Measurements from ENCODE around the gene NDFIP1. TPM values are rescaled to one million over a fixed set of nuclear protein-coding genes. Genes with fewer than 3 reads are reported as not detected.

The NDFIP1 gene
- total RNA-seq, 5 donors from 2014 or later (not counting 1 experiment from before 2014, with no cell fraction given): 76.3 to 194 (median 90.8) TPM

DNA sequence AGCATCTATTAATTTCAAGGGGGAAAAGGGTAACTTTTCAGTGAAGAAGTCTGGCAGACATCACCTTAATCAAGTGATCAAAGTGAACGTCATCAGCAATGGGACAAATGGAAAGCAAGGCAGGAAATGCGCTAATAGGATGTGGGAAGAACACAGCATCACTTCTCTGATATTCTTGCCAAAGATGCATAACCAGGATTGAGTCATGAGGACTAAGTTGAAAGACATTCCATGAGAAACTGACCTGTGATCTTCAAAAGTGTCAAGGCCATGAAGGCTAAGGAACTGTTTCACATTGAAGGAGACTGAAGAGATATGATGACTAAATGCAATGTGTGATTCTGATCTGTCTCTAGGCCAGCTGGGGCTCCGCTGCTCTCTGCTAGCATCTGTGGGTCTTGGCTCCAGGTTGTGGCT is 92.9 kb downstream of the NDFIP1 start:
- ATAC-seq (replicated peaks in 1 of 4): no peak
- no peaks in the 10 kb centered on the region for H3K9me3 Mint-ChIP-seq
- CTCF ChIA-PET: no interaction called here

DNA sequence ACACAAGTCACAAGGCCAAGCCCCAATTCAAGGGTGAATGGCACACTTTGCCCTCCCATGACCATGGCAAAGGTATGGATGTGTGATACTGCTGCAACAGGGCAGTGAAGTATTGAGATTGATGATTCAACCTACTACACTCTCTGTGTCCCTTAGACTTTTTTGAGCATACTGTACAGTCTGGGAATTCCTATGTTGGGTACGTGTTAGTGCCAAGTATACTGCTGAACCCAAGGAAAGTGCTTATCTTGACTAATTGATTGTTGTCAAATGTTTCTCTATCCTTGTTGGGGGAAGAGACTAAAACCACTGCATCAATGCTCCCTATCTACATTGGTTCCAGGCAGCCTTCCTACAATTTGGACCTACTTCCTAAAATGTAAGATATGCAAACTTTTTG is 93.7 kb downstream of the NDFIP1 start:
- ATAC-seq (replicated peaks in 1 of 4) (no peak), DNase-seq (no peak)
- Mint-ChIP-seq H3K9me3 (no peaks in the 10 kb centered on the region), H3K36me3 (no peaks in the 10 kb centered on the region), H3K27ac (no peak overlapping the region), H3K4me3 (no peak overlapping the region), H3K4me1 (peaks cover 0 to 6% (median 0%) of the 10 kb centered on the region in 3 donors), H3K27me3 (peaks cover 0 to 8% of the 10 kb centered on the region in 2 donors)
- no peaks in the 10 kb centered on the region for H3K36me3 ChIP-seq (ENCODE audit: control insufficient read depth in 2 of 2, extremely low read depth in 1 of 2, insufficient read depth in 1 of 2, low read length in 1 of 2)
- WGBS (ENCODE audit: insufficient coverage): no CpG with 5 or more reads among the region's 1 CpG
- H3K27ac ChIP-seq (ENCODE audit: low read length): no peak overlapping the region
- H3K4me1 ChIP-seq (ENCODE audit: control insufficient read depth in 1 of 2, extremely low read depth in 1 of 2, insufficient read depth in 2 of 2, low read length in 2 of 2): no peaks in the 10 kb centered on the region
- no peak overlapping the region for H3K4me3 ChIP-seq (ENCODE audit: control insufficient read depth in 1 of 2, extremely low read depth in 1 of 2, low read length in 1 of 2)
- peaks cover 0 to 9% of the 10 kb centered on the region in 2 experiments for H3K27me3 ChIP-seq (replicated peaks in 1 of 2; ENCODE audit: control insufficient read depth in 2 of 2, extremely low read depth in 1 of 2, insufficient read depth in 2 of 2, low read length in 1 of 2)
- ChIA-PET POLR2A (no interaction called here), CTCF (no interaction called here)
- no peaks in the 10 kb centered on the region for H3K9me3 ChIP-seq

More for the DNA sequence above, 92.9 kb downstream of the NDFIP1 start:
- no peaks in the 10 kb centered on the region for H3K4me1 ChIP-seq (ENCODE audit: control insufficient read depth in 1 of 2, extremely low read depth in 1 of 2, insufficient read depth in 2 of 2, low read length in 2 of 2)
- no peaks in the 10 kb centered on the region for H3K9me3 ChIP-seq
- H3K36me3 Mint-ChIP-seq: no peaks in the 10 kb centered on the region
- H3K36me3 ChIP-seq (ENCODE audit: control insufficient read depth in 2 of 2, extremely low read depth in 1 of 2, insufficient read depth in 1 of 2, low read length in 1 of 2): no peaks in the 10 kb centered on the region
- peaks cover 0 to 8% of the 10 kb centered on the region in 2 donors for H3K27me3 Mint-ChIP-seq
- 72% methylated on average over 2 of the region's 3 CpGs for WGBS (ENCODE audit: insufficient coverage)
- H3K4me3 Mint-ChIP-seq: no peak overlapping the region
- H3K27me3 ChIP-seq (replicated peaks in 1 of 2; ENCODE audit: control insufficient read depth in 2 of 2, extremely low read depth in 1 of 2, insufficient read depth in 2 of 2, low read length in 1 of 2): peaks cover 0 to 9% of the 10 kb centered on the region in 2 experiments
- H3K27ac ChIP-seq (ENCODE audit: low read length): no peak overlapping the region
- no peak overlapping the region for H3K27ac Mint-ChIP-seq
- POLR2A ChIA-PET: no interaction called here
- DNase-seq: no peak
- H3K4me3 ChIP-seq (ENCODE audit: control insufficient read depth in 1 of 2, extremely low read depth in 1 of 2, low read length in 1 of 2): no peak overlapping the region
- peaks cover 0 to 6% (median 0%) of the 10 kb centered on the region in 3 donors for H3K4me1 Mint-ChIP-seq

Other genes with a start within 250 kb of the NDFIP1 start
- 1 to 10 TPM in 2 of 5 donors, under 1 TPM in 3; 0.23 to 3.0 (median 0.82) TPM for gene PCDH1, start 230.4 kb upstream of the NDFIP1 start, total RNA-seq
- gene DELE1, start 184.9 kb upstream of the NDFIP1 start, total RNA-seq: 100 to 1,000 TPM in 1 of 5 donors, 10 to 100 TPM in 4; 80.3 to 130 (median 85.2) TPM
- under 1 TPM in 2 of 5 donors, not detected in 3; 0.07 to 0.09 TPM for gene PCDH12, start 150.6 kb upstream of the NDFIP1 start, total RNA-seq
- gene RNF14, start 139.7 kb upstream of the NDFIP1 start, total RNA-seq: 10 to 100 TPM; 16.4 to 35.8 (median 28.2) TPM
- gene GNPDA1, start 95.8 kb upstream of the NDFIP1 start, total RNA-seq: 10 to 100 TPM; 12.6 to 30.3 (median 29.3) TPM
- under 1 TPM in 4 of 5 donors, not detected in 1; 0.10 to 0.57 (median 0.28) TPM for gene SPRY4, start 216.2 kb downstream of the NDFIP1 start, total RNA-seq